ENCODE data around the gene CERK. TPM values are rescaled to one million over a fixed set of nuclear protein-coding genes. Genes with fewer than 3 reads are reported as not detected.
A peak's percentile ranks its signal among the peaks of the same experiment; 100 is the strongest.

Gene CERK
- total and polyA plus RNA-seq, 2 of the 8 experiments (the other 6 are each of a cell fraction or from before 2014, with no cell fraction given), result 26.6 to 59.0 TPM

DNA sequence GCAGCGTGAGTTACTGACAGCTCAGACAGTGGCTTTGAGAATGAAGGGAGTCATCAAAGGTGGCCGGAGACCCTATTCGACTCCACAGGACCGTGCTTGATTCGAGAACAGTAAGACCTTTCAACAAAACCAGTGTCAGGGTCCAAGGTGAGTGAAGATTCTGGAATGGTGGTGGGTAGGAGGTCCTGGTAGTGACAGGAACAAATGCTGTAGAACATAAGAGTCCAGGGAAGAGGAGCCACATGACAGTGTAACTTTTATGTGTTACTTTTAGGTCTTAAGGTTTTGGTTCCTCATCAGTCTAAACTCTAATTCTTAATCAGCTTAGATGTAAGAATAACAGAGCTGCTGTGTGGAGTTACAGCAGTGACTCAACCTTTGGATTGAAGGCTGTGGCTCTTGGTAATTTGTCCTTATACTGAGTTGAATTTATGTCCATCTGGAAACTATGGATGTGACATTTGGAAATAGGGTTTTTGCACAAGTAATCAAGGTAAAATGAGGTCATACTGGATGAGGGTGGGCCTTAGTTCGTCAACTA, 26.2 kb upstream of the CERK start:
- no peak overlapping the region for H3K18ac ChIP-seq (ENCODE audit: extremely low read depth, low read length)
- no peak overlapping the region for H4K5ac ChIP-seq (ENCODE audit: insufficient read length, low read depth, low read length)
- no peak overlapping the region for H3K4me3 ChIP-seq (ENCODE audit: extremely low read depth in 1 of 4, insufficient read depth in 2 of 4, low read depth in 3 of 4, low read length in 4 of 4)
- no peak overlapping the region for H2AK5ac ChIP-seq (ENCODE audit: low read depth, low read length)
- H3K79me1 ChIP-seq (ENCODE audit: low read depth, low read length), result peaks cover 17% of the 10 kb centered on the region
- no peak overlapping the region for H2BK15ac ChIP-seq (ENCODE audit: low read length)
- H3K36me3 ChIP-seq (ENCODE audit: control insufficient read depth in 2 of 4, insufficient read depth in 4 of 4, low read length in 3 of 4), result peaks cover 0 to 9% (median 0%) of the 10 kb centered on the region in 4 experiments; a peak in 1 of 8 replicates
- no peak overlapping the region for H4K8ac ChIP-seq (ENCODE audit: extremely low read depth, insufficient read depth, low read length)
- FAIRE-seq, result no peak
- POLR2A ChIA-PET (ENCODE audit: partially characterized antibody), result no interaction called here
- CTCF ChIA-PET (ENCODE audit: partially characterized antibody), result interaction anchor here (0.9 to 2.0 kb wide), 3 partner anchors 7 to 39 kb away, joined by 3 to 9 read pairs (median 3); no protein-coding TSS in a partner anchor
- H3K56ac ChIP-seq (replicated peaks; ENCODE audit: insufficient read length, low read depth, low read length), result no peak overlapping the region
- H3K9me3 ChIP-seq (ENCODE audit: insufficient read depth in 2 of 2, low read depth in 1 of 2, low read length in 1 of 2), result no peaks in the 10 kb centered on the region
- H2BK5ac ChIP-seq (ENCODE audit: low read depth, low read length), result no peak overlapping the region
- no peak for DNase-seq (ENCODE audit: low read depth in 1 of 2, low spot score in 2 of 2)
- H4K20me1 ChIP-seq (replicated peaks in 1 of 2; ENCODE audit: control insufficient read depth in 1 of 2, insufficient read depth in 2 of 2, low read length in 2 of 2), result peaks cover 3 to 5% of the 10 kb centered on the region in 2 experiments
- no peaks in the 10 kb centered on the region for H3K27me3 ChIP-seq (replicated peaks in 1 of 4; ENCODE audit: control insufficient read depth in 3 of 4, extremely low read depth in 1 of 4, insufficient read depth in 3 of 4, low read length in 3 of 4)
- WGBS, 2 experiments (ENCODE audit: extremely low coverage in 1 of 2, insufficient coverage in 1 of 2, insufficient read length in 1 of 2, insufficient replicate concordance in 2 of 2, low coverage in 1 of 2, low lambda C conversion rate in 2 of 2, missing lambda C conversion rate in 1 of 2), result 86% methylated on average over 6 of the region's 6 CpGs; no CpG with 5 or more reads in 1 of the 2 experiments
- H2BK120ac ChIP-seq (replicated peaks; ENCODE audit: low read depth, low read length), result no peak overlapping the region
- no peak overlapping the region for H3K23ac ChIP-seq (ENCODE audit: insufficient read length)
- no peak overlapping the region for H3K4ac ChIP-seq (replicated peaks; ENCODE audit: insufficient read length, low read depth, low read length)
- peaks cover 0 to 4% (median 0%) of the 10 kb centered on the region in 4 experiments; a peak in 4 of 7 replicates for H3K4me1 ChIP-seq (replicated peaks in 1 of 4; ENCODE audit: control insufficient read depth in 3 of 4, insufficient read depth in 4 of 4, low read length in 3 of 4)
- peak overlapping the region in 1 of 2 experiments; percentile 78; a peak in 1 of 4 replicates for H3K4me2 ChIP-seq (ENCODE audit: insufficient read depth in 1 of 2, low read depth in 2 of 2, low read length in 2 of 2)
- H3K79me2 ChIP-seq (ENCODE audit: control insufficient read depth in 1 of 2, insufficient read depth in 2 of 2, low read length in 2 of 2), result peaks cover 13 to 66% of the 10 kb centered on the region in 2 experiments
- H2BK12ac ChIP-seq (ENCODE audit: low read depth, low read length), result no peak overlapping the region
- no peak overlapping the region for H2AFZ ChIP-seq (ENCODE audit: low read length)
- no peak overlapping the region for H4K91ac ChIP-seq (replicated peaks; ENCODE audit: insufficient read length, low read length)
- no peak overlapping the region for H2BK20ac ChIP-seq (ENCODE audit: low read length)
- H3K23me2 ChIP-seq (ENCODE audit: low read depth, low read length), result peaks cover 7% of the 10 kb centered on the region
- no peak overlapping the region for H3K27ac ChIP-seq (ENCODE audit: low read depth, low read length)
- H3K9ac ChIP-seq (replicated peaks in 1 of 4; ENCODE audit: extremely low read depth in 1 of 4, low read depth in 3 of 4, low read length in 3 of 4), result no peak overlapping the region
- no peak overlapping the region for H3K14ac ChIP-seq (ENCODE audit: insufficient read length)
- TF ChIP-seq KDM4A (IDR thresholded peaks at IDR 0.05; ENCODE audit: low read depth, low read length, severe bottlenecking) (no peak), POU5F1 (IDR thresholded peaks at IDR 0.05; ENCODE audit: low read depth, low read length) (no peak), YY1 (IDR thresholded peaks at IDR 0.05; ENCODE audit: low read depth, low read length) (no peak), JUND (IDR thresholded peaks at IDR 0.05; ENCODE audit: low read length) (no peak), CHD2 (IDR thresholded peaks at IDR 0.05; ENCODE audit: low read length) (no peak), JUN (IDR thresholded peaks at IDR 0.05; ENCODE audit: low read depth, low read length) (no peak), GABPA (IDR thresholded peaks at IDR 0.05; ENCODE audit: borderline replicate concordance, insufficient read depth, low read length) (no peak), GTF2F1 (IDR thresholded peaks at IDR 0.05; ENCODE audit: borderline replicate concordance, low read depth, low read length) (no peak), BRCA1 (IDR thresholded peaks at IDR 0.05; ENCODE audit: low read depth, low read length) (no peak), TAF1 (IDR thresholded peaks at IDR 0.05; ENCODE audit: low read depth, low read length) (no peak), RXRA (IDR thresholded peaks at IDR 0.05; ENCODE audit: insufficient read depth, low read depth, low read length) (no peak)
- TF ChIP-seq, protein P1, sequence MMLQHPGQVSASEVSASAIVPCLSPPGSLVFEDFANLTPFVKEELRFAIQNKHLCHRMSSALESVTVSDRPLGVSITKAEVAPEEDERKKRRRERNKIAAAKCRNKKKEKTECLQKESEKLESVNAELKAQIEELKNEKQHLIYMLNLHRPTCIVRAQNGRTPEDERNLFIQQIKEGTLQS (IDR thresholded peaks at IDR 0.05; ENCODE audit: insufficient read depth, low read depth, low read length), result no peak
- TF ChIP-seq, protein P2, sequence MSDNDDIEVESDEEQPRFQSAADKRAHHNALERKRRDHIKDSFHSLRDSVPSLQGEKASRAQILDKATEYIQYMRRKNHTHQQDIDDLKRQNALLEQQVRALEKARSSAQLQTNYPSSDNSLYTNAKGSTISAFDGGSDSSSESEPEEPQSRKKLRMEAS (IDR thresholded peaks at IDR 0.05), result no peak

Data from H1 (cell line).